ENCODE results near the gene YTHDF2. TPM values are rescaled to one million over a fixed set of nuclear protein-coding genes. Genes with fewer than 3 reads are reported as not detected.

YTHDF2 gene
- total RNA-seq, 1 experiment from 2014 or later: 52.5 TPM

DNA sequence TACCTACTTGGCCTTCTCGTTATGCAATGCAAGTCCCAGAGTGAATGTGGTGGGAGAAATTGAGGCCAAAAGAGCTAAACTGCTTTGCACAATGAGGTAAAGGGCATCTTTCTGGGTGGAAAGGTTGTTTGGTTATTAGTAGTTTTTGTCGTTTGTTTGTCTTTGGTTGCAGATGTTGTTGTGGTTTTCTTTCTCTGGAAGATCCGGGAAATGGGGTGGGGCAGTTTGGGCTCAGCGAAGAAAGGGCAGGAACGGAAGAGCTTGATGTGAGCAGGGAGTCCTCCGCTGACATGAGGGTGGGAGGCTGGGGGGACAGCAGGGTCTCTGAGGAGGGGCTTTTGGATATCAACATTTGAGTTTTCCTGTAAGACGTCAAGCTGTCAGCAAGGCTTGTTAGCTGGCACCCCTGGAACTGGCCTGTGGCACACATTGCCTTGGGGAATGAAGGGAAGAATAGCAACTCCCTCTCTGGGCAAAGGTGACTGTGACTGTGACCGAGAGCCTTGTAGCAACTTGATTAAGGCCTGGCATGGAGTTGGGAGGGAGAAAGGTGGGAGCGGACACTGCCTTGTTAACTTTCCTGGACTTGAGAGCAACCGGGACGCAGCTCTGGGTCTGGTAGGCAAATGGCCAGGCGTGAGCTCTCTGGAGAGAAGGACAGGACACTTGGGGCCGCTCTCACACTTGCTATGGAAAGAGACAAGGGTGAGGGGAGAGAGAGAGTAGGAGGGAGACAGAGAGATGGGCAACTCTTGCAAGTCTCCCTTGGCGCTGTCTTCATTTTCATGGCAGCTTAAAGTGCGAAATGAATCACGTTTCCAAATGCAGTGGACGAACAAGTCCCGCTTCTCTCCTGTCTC is 59.8 kb downstream of the YTHDF2 start:
- H3K9me3 ChIP-seq (ENCODE audit: low read length): no peaks in the 10 kb centered on the region
- no peaks in the 10 kb centered on the region for H3K27me3 ChIP-seq (ENCODE audit: low read length)
- H3K4me1 ChIP-seq (ENCODE audit: low read length): no peaks in the 10 kb centered on the region
- H3K4me2 ChIP-seq (ENCODE audit: low read depth, low read length, poor library complexity, severe bottlenecking): no peak overlapping the region
- peak; percentile 31 for DNase-seq
- no peaks in the 10 kb centered on the region for H4K20me1 ChIP-seq (ENCODE audit: insufficient read depth, low read depth, low read length)
- H3K4me3 ChIP-seq (ENCODE audit: low read length): no peak overlapping the region
- H3K36me3 ChIP-seq (ENCODE audit: insufficient read depth, low read length): no peaks in the 10 kb centered on the region
- no peak overlapping the region for H2AFZ ChIP-seq (ENCODE audit: low read length)
- no peak overlapping the region for H3K9ac ChIP-seq (ENCODE audit: low read length)
- no peaks in the 10 kb centered on the region for H3K79me2 ChIP-seq (ENCODE audit: low read length)
- no peaks in the 10 kb centered on the region for H3K9me2 ChIP-seq (replicated peaks; ENCODE audit: insufficient read depth, low read length)
- no peak overlapping the region for H3K27ac ChIP-seq (ENCODE audit: low read length)

DNA sequence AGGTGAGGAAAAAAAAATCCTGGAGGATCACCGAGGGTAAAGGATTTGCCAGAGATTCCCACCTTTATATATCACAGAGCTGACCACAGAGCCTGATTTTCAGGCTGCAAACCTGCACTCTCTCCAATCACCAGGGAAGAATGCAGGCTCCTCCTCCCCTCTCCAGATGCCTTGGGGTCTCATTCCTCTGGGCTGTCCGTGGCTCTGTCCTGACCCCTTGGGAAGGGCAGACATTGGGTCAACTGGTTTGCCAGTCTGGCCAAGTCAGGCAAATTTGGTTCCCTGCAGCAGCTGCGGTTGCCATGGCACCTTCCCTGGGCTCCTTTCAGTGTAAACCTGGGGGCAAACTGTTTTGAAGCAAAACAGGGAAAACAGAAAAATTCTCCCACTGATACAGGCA is 63.6 kb downstream of the YTHDF2 start:
- Histone ChIP-seq H3K79me2 (ENCODE audit: low read length) (no peaks in the 10 kb centered on the region), H3K27me3 (ENCODE audit: low read length) (no peaks in the 10 kb centered on the region), H4K20me1 (ENCODE audit: insufficient read depth, low read depth, low read length) (no peaks in the 10 kb centered on the region), H3K9ac (ENCODE audit: low read length) (no peak overlapping the region), H3K9me2 (replicated peaks; ENCODE audit: insufficient read depth, low read length) (no peaks in the 10 kb centered on the region), H3K27ac (ENCODE audit: low read length) (no peak overlapping the region), H3K4me3 (ENCODE audit: low read length) (no peak overlapping the region), H3K4me1 (ENCODE audit: low read length) (no peaks in the 10 kb centered on the region), H2AFZ (ENCODE audit: low read length) (no peak overlapping the region), H3K9me3 (ENCODE audit: low read length) (no peaks in the 10 kb centered on the region), H3K36me3 (ENCODE audit: insufficient read depth, low read length) (no peaks in the 10 kb centered on the region), H3K4me2 (ENCODE audit: low read depth, low read length, poor library complexity, severe bottlenecking) (no peak overlapping the region)
- no peak for DNase-seq

DNA sequence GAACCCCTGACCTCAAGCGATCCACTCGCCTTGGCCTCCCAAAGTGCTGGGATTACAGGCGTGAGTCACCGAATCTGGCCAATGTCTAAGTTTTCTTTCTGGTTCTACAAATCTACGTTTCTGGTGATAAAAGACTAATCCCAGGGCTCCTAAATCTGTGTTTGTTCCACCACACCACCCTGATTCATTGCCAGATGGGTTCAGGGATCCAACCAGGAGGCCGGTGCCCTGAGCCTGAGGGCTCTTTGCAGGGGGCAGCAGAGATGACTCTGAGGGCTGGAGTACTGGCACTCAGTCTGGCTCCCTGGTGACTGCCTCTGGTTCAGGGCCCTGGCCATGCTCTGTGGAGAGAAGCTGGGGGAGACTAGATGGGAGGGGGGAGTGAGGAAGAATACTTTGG is 64.7 kb downstream of the YTHDF2 start:
- no peak overlapping the region for H3K27ac ChIP-seq (ENCODE audit: low read length)
- H3K4me2 ChIP-seq (ENCODE audit: low read depth, low read length, poor library complexity, severe bottlenecking): no peak overlapping the region
- H3K9me3 ChIP-seq (ENCODE audit: low read length): no peaks in the 10 kb centered on the region
- no peak for DNase-seq
- H3K36me3 ChIP-seq (ENCODE audit: insufficient read depth, low read length): no peaks in the 10 kb centered on the region
- H3K4me1 ChIP-seq (ENCODE audit: low read length): no peaks in the 10 kb centered on the region
- H3K9ac ChIP-seq (ENCODE audit: low read length): no peak overlapping the region
- no peaks in the 10 kb centered on the region for H4K20me1 ChIP-seq (ENCODE audit: insufficient read depth, low read depth, low read length)
- H3K9me2 ChIP-seq (replicated peaks; ENCODE audit: insufficient read depth, low read length): no peaks in the 10 kb centered on the region
- H3K27me3 ChIP-seq (ENCODE audit: low read length): no peaks in the 10 kb centered on the region
- no peak overlapping the region for H3K4me3 ChIP-seq (ENCODE audit: low read length)
- H2AFZ ChIP-seq (ENCODE audit: low read length): no peak overlapping the region
- H3K79me2 ChIP-seq (ENCODE audit: low read length): no peaks in the 10 kb centered on the region

DNA sequence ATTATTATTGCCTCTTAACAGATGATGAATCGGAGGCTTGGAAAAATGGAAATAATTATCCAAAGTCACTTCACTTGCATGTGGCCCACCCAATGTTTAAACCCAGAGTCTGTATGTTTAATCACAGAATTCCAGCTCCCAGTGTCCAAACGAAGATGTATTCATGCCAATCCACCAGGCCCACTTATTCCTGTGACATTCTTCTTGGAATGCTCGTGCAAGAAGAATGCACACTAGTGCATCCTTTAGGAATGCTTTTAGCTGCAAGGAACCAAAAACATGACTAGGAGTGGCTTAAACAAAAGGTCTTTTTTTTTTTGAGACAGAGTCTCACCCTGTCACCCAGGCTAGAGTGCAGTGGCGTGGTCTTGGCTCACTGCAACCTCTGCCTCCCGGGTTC is 66.3 kb downstream of the YTHDF2 start:
- Histone ChIP-seq H3K4me1 (ENCODE audit: low read length) (no peaks in the 10 kb centered on the region), H2AFZ (ENCODE audit: low read length) (no peak overlapping the region), H3K9ac (ENCODE audit: low read length) (no peak overlapping the region), H3K36me3 (ENCODE audit: insufficient read depth, low read length) (no peaks in the 10 kb centered on the region), H3K4me2 (ENCODE audit: low read depth, low read length, poor library complexity, severe bottlenecking) (no peak overlapping the region), H3K9me3 (ENCODE audit: low read length) (no peaks in the 10 kb centered on the region), H3K27ac (ENCODE audit: low read length) (no peak overlapping the region), H3K79me2 (ENCODE audit: low read length) (no peaks in the 10 kb centered on the region), H3K27me3 (ENCODE audit: low read length) (no peaks in the 10 kb centered on the region), H3K9me2 (replicated peaks; ENCODE audit: insufficient read depth, low read length) (no peaks in the 10 kb centered on the region), H4K20me1 (ENCODE audit: insufficient read depth, low read depth, low read length) (no peaks in the 10 kb centered on the region), H3K4me3 (ENCODE audit: low read length) (no peak overlapping the region)
- DNase-seq: no peak

DNA sequence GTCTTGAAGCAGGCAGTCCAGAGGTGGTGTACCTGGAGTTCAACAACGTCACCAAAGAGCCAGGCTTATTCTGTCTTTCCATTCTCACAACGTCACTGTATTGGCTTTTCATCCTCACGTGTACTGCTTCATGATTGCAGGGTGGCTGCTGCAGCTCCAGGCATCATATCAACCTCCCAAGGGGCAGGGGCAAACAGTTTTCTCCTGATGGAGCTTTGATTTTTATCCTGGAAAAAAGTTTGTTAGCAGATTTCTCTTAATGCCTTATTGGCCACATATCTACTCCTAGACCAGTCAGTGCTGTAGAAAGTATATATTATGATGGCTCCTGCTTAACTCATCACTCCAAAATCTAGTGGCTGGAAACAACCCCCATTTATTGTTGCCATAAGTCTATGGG is 66.9 kb downstream of the YTHDF2 start:
- H3K9ac ChIP-seq (ENCODE audit: low read length): no peak overlapping the region
- H3K9me2 ChIP-seq (replicated peaks; ENCODE audit: insufficient read depth, low read length): no peaks in the 10 kb centered on the region
- no peaks in the 10 kb centered on the region for H3K9me3 ChIP-seq (ENCODE audit: low read length)
- H3K79me2 ChIP-seq (ENCODE audit: low read length): no peaks in the 10 kb centered on the region
- H4K20me1 ChIP-seq (ENCODE audit: insufficient read depth, low read depth, low read length): no peaks in the 10 kb centered on the region
- no peak overlapping the region for H3K27ac ChIP-seq (ENCODE audit: low read length)
- no peak for DNase-seq
- H3K27me3 ChIP-seq (ENCODE audit: low read length): no peaks in the 10 kb centered on the region
- H3K4me1 ChIP-seq (ENCODE audit: low read length): no peaks in the 10 kb centered on the region
- no peak overlapping the region for H3K4me2 ChIP-seq (ENCODE audit: low read depth, low read length, poor library complexity, severe bottlenecking)
- no peak overlapping the region for H2AFZ ChIP-seq (ENCODE audit: low read length)
- no peak overlapping the region for H3K4me3 ChIP-seq (ENCODE audit: low read length)
- no peaks in the 10 kb centered on the region for H3K36me3 ChIP-seq (ENCODE audit: insufficient read depth, low read length)

DNA sequence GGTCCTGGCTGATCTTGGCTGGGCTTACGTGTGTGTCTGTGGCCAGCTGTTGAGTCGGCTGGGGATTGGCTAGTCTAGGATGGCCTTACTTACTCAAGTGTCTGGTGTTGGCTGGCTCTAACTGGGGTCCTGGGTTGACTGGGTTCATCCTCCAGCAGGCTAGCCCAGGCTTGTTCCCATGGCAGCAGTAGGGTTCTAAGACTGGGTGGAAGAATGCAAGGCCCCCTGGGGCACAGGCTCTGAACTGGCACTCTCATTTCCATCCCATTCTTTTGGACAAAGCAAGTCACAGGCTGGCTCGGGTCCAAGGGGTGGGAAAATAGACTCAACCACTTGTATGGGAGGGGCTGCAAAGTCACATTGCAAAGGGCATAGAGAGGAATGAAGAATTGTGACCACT is 67.3 kb downstream of the YTHDF2 start:
- no peak overlapping the region for H3K4me3 ChIP-seq (ENCODE audit: low read length)

DNA sequence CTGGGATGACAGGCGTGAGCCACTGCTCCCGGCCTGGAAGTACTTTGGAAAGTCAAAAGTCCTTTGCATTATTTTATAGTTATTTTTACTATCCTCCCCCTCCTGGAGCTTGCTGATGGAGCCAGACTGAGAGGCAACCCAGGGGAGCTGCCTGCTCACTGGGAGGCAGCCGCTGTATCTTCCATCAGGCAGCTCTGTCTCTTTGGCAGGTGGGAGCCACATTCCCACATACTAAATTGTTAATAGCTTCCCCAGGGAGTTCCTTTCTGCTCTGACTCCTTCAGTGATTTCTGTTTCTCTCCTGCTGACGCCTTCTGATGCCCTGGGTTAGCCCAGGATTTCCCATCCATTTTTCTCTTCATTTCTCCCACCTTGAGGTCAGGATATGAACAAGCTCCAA is 70.3 kb downstream of the YTHDF2 start:
- Histone ChIP-seq H3K4me2 (ENCODE audit: low read depth, low read length, poor library complexity, severe bottlenecking) (no peak overlapping the region), H3K9me3 (ENCODE audit: low read length) (no peaks in the 10 kb centered on the region), H3K9ac (ENCODE audit: low read length) (no peak overlapping the region), H3K36me3 (ENCODE audit: insufficient read depth, low read length) (no peaks in the 10 kb centered on the region), H3K4me3 (ENCODE audit: low read length) (no peak overlapping the region), H3K79me2 (ENCODE audit: low read length) (no peaks in the 10 kb centered on the region), H3K4me1 (ENCODE audit: low read length) (no peaks in the 10 kb centered on the region), H3K9me2 (replicated peaks; ENCODE audit: insufficient read depth, low read length) (no peaks in the 10 kb centered on the region), H3K27me3 (ENCODE audit: low read length) (no peaks in the 10 kb centered on the region), H4K20me1 (ENCODE audit: insufficient read depth, low read depth, low read length) (no peaks in the 10 kb centered on the region), H3K27ac (ENCODE audit: low read length) (no peak overlapping the region), H2AFZ (ENCODE audit: low read length) (no peak overlapping the region)
- DNase-seq: no peak

More for the DNA sequence above, 67.3 kb downstream of the YTHDF2 start:
- Histone ChIP-seq H3K79me2 (ENCODE audit: low read length) (no peaks in the 10 kb centered on the region), H2AFZ (ENCODE audit: low read length) (no peak overlapping the region), H3K27me3 (ENCODE audit: low read length) (no peaks in the 10 kb centered on the region), H3K36me3 (ENCODE audit: insufficient read depth, low read length) (no peaks in the 10 kb centered on the region), H4K20me1 (ENCODE audit: insufficient read depth, low read depth, low read length) (no peaks in the 10 kb centered on the region), H3K9ac (ENCODE audit: low read length) (no peak overlapping the region), H3K4me2 (ENCODE audit: low read depth, low read length, poor library complexity, severe bottlenecking) (no peak overlapping the region), H3K27ac (ENCODE audit: low read length) (no peak overlapping the region), H3K9me3 (ENCODE audit: low read length) (no peaks in the 10 kb centered on the region), H3K4me1 (ENCODE audit: low read length) (no peaks in the 10 kb centered on the region), H3K9me2 (replicated peaks; ENCODE audit: insufficient read depth, low read length) (no peaks in the 10 kb centered on the region)
- no peak for DNase-seq

DNA sequence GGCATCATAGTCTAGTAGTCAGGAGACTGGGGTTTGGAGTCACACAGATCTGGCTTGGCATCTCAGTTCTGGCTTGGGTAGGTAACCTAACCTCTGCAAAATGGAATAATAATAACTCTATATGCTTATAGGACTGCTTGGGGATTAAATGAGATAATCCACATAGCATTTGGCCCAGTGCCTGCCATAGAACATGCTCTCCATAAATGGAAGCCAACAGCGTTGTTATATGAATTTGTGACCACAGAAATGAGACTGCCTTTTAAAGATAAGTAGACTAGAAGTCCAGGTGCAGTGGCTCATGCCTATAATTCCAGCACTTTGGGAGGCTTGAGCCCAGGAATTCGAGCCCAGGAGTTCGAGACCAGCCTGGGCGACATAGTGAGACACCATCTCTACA is 71.2 kb downstream of the YTHDF2 start:
- H3K4me3 ChIP-seq (ENCODE audit: low read length): no peak overlapping the region
- H3K9me2 ChIP-seq (replicated peaks; ENCODE audit: insufficient read depth, low read length): no peaks in the 10 kb centered on the region
- DNase-seq: no peak
- H3K79me2 ChIP-seq (ENCODE audit: low read length): no peaks in the 10 kb centered on the region
- H4K20me1 ChIP-seq (ENCODE audit: insufficient read depth, low read depth, low read length): no peaks in the 10 kb centered on the region
- H2AFZ ChIP-seq (ENCODE audit: low read length): no peak overlapping the region
- no peaks in the 10 kb centered on the region for H3K27me3 ChIP-seq (ENCODE audit: low read length)
- H3K9ac ChIP-seq (ENCODE audit: low read length): no peak overlapping the region
- no peak overlapping the region for H3K4me2 ChIP-seq (ENCODE audit: low read depth, low read length, poor library complexity, severe bottlenecking)
- no peaks in the 10 kb centered on the region for H3K4me1 ChIP-seq (ENCODE audit: low read length)
- H3K9me3 ChIP-seq (ENCODE audit: low read length): no peaks in the 10 kb centered on the region
- no peaks in the 10 kb centered on the region for H3K36me3 ChIP-seq (ENCODE audit: insufficient read depth, low read length)
- H3K27ac ChIP-seq (ENCODE audit: low read length): no peak overlapping the region

Data from Karpas-422 (cell line).